GM18519 (cell line): ENCODE data around the gene SLC16A5.

ENCODE experiments used
- ATAC-seq: cut with Tn5 transposase; IDR thresholded peaks from one replicate; pipeline ENCODE4 v1.9.1; 2021; ENCODE audit warnings: mild to moderate bottlenecking, moderate library complexity; ENCODE audit not compliant: unreplicated experiment, low FRiP score

Gene SLC16A5

DNA sequence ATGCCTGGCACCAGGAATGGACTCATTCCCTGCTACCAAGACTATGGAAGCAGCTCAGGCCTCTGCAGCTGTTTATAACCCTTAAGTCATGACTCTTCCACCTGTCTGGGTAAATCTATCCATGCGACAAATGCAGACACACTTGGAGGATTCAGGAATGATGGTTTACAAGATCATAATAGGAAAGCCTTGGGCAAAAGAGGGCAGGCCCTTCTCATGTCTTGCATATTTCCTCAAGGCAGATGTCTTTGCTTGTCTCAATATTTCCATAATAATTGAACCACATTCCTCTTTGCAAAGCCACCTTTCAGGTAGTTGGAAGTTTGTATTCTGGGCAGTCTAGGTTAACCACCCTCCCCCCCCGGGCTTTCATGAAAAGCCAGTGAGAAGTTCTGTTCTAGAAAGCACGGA, 67.4 kb downstream of the SLC16A5 start:
- no peak for ATAC-seq
